Activated CD8-positive, alpha-beta T cell treated with anti-CD3 and anti-CD28 coated beads for 36 hours (primary cell): Measurements from ENCODE around the gene CC2D1B. TPM values are rescaled to one million over a fixed set of nuclear protein-coding genes. Genes with fewer than 3 reads are reported as not detected.

Source experiments
- ATAC-seq: fragments of 200-7000 bp; cut with Tn5 transposase; one replicate; pipeline ENCODE4 v1.10.0; 2021; ENCODE audit warnings: mild to moderate bottlenecking, moderate library complexity
- CTCF ChIA-PET: fragments of 350-600 bp; sonication (Branson Sonifier 250); formaldehyde crosslinking; loops from one replicate; lab custom pipeline; 2021; ENCODE audit warnings: antibody characterized with exemption; lab: Charles Lee
- POLR2A ChIA-PET: fragments of 350-600 bp; sonication (Branson Sonifier 250); formaldehyde crosslinking; loops from one replicate; lab custom pipeline; 2021; ENCODE audit warnings: antibody characterized with exemption; lab: Charles Lee
- DNase-seq: peaks from one replicate; pipeline ENCODE4 v3.0.0-alpha.2; 2020
- H3K27ac Mint-ChIP-seq: one replicate; pipeline ENCODE4 v1.8.0; 2021; ENCODE audit warnings: mild to moderate bottlenecking, mixed read lengths
- H3K27me3 Mint-ChIP-seq: one replicate; pipeline ENCODE4 v1.8.0; 2021; ENCODE audit warnings: mixed read lengths
- H3K36me3 Mint-ChIP-seq: one replicate; pipeline ENCODE4 v1.8.0; 2021; ENCODE audit warnings: low read depth, mixed read lengths
- H3K4me1 Mint-ChIP-seq: one replicate; pipeline ENCODE4 v1.8.0; 2021; ENCODE audit warnings: low read depth, mixed read lengths
- H3K4me3 Mint-ChIP-seq: one replicate; pipeline ENCODE4 v1.8.0; 2021; ENCODE audit warnings: mild to moderate bottlenecking, moderate library complexity, mixed read lengths
- H3K9me3 Mint-ChIP-seq: one replicate; pipeline ENCODE4 v1.8.0; 2021; ENCODE audit warnings: mixed read lengths
- CTCF ChIP-seq: fragments of 200-600 bp; IDR thresholded peaks from one replicate; pipeline ENCODE4 v1.8.0; 2022; ENCODE audit warnings: antibody characterized with exemption, mild to moderate bottlenecking
- intact Hi-C: fragments of 100-400 bp; cut with micrococcal nuclease; formaldehyde crosslinking; loops from one replicate; pipeline ENCODE4 v1.10.0; 2022
- total RNA-seq, 2 experiments: library from RNA; stranded (reverse); gene quantifications; one replicate each; pipeline ENCODE4 v1.2.3, GENCODE V29; 2021

The CC2D1B gene
- total RNA-seq, 2 experiments from 2014 or later: 17.1 to 19.4 TPM

- H3K4me1 Mint-ChIP-seq: peaks cover 40% of the 10 kb centered on the region
- peaks cover 36% of the 10 kb centered on the region for H3K36me3 Mint-ChIP-seq
- no peak for ATAC-seq
- intact Hi-C loops: no loop called here
- peak overlapping the region; percentile 94 for H3K4me3 Mint-ChIP-seq
- ChIA-PET CTCF (interaction anchor here (1.2 to 1.4 kb wide), 2 partner anchors 28 to 40 kb away, joined by 3 to 4 read pairs; partner anchors contain the start of genes ORC1 and PRPF38A), POLR2A (interaction anchor here (0.6 to 1.9 kb wide), 4 partner anchors 9 to 268 kb away, joined by 3 to 4 read pairs (median 3); no protein-coding TSS in a partner anchor)
- H3K9me3 Mint-ChIP-seq: no peaks in the 10 kb centered on the region
- H3K27me3 Mint-ChIP-seq: no peaks in the 10 kb centered on the region
- TF ChIP-seq CTCF: no peak
- DNase-seq: peak; percentile 40
- peak overlapping the region; percentile 68 for H3K27ac Mint-ChIP-seq
These were observed 1.7 kb downstream of the CC2D1B start for GRCh38 chr1:52364235-52364839.

- intact Hi-C loops: no loop called here
- H3K27me3 Mint-ChIP-seq: no peaks in the 10 kb centered on the region
- CTCF ChIA-PET: interaction anchor here (1.7 kb wide), 1 partner anchor 325 kb away, joined by 5 read pairs; no protein-coding TSS in a partner anchor
- H3K27ac Mint-ChIP-seq: no peak overlapping the region
- no peaks in the 10 kb centered on the region for H3K9me3 Mint-ChIP-seq
- DNase-seq (no peak), ATAC-seq (no peak)
- peaks cover 50% of the 10 kb centered on the region for H3K36me3 Mint-ChIP-seq
- no peak for TF ChIP-seq CTCF
- POLR2A ChIA-PET: interaction anchor here (1.6 kb wide), 1 partner anchor 10 kb away, joined by 4 read pairs; no protein-coding TSS in a partner anchor
- H3K4me1 Mint-ChIP-seq: peaks cover 24% of the 10 kb centered on the region
- H3K4me3 Mint-ChIP-seq: no peak overlapping the region
These were observed 5.4 kb downstream of the CC2D1B start for GRCh38 chr1:52360595-52360968.

- no peak overlapping the region for H3K4me3 Mint-ChIP-seq
- peaks cover 44% of the 10 kb centered on the region for H3K36me3 Mint-ChIP-seq
- intact Hi-C loops: no loop called here
These were observed 6.1 kb downstream of the CC2D1B start for GRCh38 chr1:52359676-52360594.

GRCh38 chr1:52358851-52359497 is 7.0 kb downstream of the CC2D1B start:
- Mint-ChIP-seq H3K27ac (no peak overlapping the region), H3K9me3 (no peaks in the 10 kb centered on the region), H3K27me3 (no peaks in the 10 kb centered on the region), H3K4me1 (peaks cover 14% of the 10 kb centered on the region), H3K36me3 (peaks cover 49% of the 10 kb centered on the region), H3K4me3 (no peak overlapping the region)
- ChIA-PET POLR2A (no interaction called here), CTCF (no interaction called here)
- intact Hi-C loops: no loop called here
- TF ChIP-seq CTCF: no peak
- ATAC-seq (no peak), DNase-seq (no peak)

More at GRCh38 chr1:52359676-52360594, 6.1 kb downstream of the CC2D1B start:
- CTCF ChIA-PET: interaction anchor here (1.7 kb wide), 1 partner anchor 326 kb away, joined by 5 read pairs; no protein-coding TSS in a partner anchor
- peaks cover 22% of the 10 kb centered on the region for H3K4me1 Mint-ChIP-seq
- H3K9me3 Mint-ChIP-seq: no peaks in the 10 kb centered on the region
- TF ChIP-seq CTCF: no peak
- POLR2A ChIA-PET: interaction anchor here (1.6 kb wide), 1 partner anchor 9 kb away, joined by 4 read pairs; no protein-coding TSS in a partner anchor
- ATAC-seq (no peak), DNase-seq (no peak)
- no peaks in the 10 kb centered on the region for H3K27me3 Mint-ChIP-seq
- H3K27ac Mint-ChIP-seq: no peak overlapping the region
